Measurements from ENCODE around the gene PTK6. TPM values are rescaled to one million over a fixed set of nuclear protein-coding genes. Genes with fewer than 3 reads are reported as not detected.
A peak's percentile ranks its signal among the peaks of the same experiment; 100 is the strongest.

Gene PTK6
- total RNA-seq, 3 donors from 2014 or later, result 0.13 to 0.21 (median 0.16) TPM

DNA sequence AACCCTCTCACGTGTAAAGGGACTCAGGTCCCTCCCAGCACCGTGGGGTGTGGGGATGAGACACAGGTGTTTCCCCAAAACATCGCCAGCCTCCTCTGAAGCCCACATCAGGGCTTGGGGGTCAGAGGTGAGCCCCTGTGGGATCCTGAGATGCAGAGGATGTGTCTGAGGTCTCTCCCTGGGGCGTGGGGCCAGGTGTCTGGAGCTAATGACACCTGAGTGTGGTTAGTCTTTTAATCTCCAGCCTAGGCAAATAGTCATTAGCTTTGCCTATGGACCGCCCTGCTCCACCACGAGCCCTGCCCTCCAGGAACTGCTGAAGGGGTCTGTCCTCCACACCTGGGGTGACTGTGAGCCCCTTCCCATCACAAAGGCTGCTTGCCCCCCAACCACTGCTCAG, 8.6 kb upstream of the PTK6 start:
- Mint-ChIP-seq H3K4me1 (ENCODE audit: low read depth) (peaks cover 4% of the 10 kb centered on the region), H3K27me3 (ENCODE audit: low read depth) (peaks cover 12% of the 10 kb centered on the region), H3K36me3 (ENCODE audit: insufficient read depth) (no peaks in the 10 kb centered on the region), H3K9me3 (no peaks in the 10 kb centered on the region), H3K4me3 (no peak overlapping the region)
- DNase-seq (no peak), ATAC-seq (no peak)

DNA sequence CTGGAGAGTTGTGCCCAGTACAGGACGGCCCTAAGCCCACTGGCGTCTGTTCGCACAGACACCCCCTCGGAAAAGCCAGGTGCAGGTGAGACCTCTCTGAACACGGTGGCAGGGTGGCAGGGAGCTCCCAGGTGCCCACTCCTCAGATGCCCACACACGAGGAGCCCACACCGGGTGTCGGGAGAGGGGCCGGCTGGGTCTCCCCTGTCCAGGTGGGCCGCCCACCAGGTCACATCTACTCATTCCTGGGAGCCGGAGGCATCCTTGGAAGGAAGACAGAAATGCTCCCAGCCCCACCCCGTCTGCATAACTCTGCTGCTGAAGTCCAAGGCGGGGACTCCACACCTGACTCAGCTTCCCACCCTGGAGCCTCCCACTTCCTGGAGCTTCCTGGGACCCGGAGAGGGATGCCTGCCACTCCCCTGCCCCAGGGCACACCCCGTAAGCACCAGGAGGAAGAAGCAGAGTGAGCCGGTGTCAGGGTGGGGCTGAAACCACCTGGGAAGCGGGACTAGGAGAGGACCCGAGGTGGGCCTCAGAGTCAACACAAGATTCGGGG, 7.9 kb upstream of the PTK6 start:
- H3K27me3 Mint-ChIP-seq (ENCODE audit: low read depth), result peaks cover 12% of the 10 kb centered on the region
- ATAC-seq (no peak), DNase-seq (no peak)
- no peaks in the 10 kb centered on the region for H3K36me3 Mint-ChIP-seq (ENCODE audit: insufficient read depth)
- no peaks in the 10 kb centered on the region for H3K9me3 Mint-ChIP-seq
- peaks cover 5% of the 10 kb centered on the region for H3K4me1 Mint-ChIP-seq (ENCODE audit: low read depth)
- no peak overlapping the region for H3K4me3 Mint-ChIP-seq

DNA sequence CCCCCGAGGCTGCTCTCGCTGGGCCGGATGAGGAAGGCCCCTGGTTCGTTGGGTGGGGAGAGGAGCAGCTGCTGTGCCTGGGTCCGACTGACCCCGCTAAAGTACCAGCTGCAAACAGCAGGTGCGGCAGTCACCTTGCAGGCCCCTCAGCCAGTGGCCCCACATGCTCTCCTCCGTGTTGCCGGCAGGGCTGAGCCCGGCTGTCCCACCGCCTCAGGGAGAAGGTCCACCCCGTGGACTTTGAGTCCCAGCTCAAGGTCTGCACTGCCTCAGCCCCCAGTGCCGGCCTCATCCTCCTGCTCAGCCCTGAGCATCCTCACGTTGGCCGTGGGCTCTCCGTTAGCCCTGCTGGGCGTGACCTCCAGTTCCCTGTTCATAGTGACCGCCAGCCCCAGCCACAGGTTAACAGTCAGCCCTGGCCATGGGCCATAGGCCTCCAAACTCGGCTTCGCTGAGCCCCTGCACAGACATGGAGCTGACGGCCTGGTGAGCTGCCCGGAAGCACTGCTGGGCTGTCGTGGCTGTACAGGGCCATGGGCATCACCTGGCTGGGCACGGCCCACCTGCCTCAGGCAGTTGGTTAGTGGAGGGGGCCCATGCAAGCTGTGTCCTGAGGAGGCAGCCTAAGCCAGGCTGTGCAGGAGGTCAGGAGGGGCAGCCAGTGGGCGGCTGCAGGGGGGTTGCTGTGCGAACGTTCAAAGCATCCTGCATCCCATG, 7.2 kb upstream of the PTK6 start:
- H3K4me3 Mint-ChIP-seq, result no peak overlapping the region
- ATAC-seq (no peak), DNase-seq (no peak)
- no peaks in the 10 kb centered on the region for H3K9me3 Mint-ChIP-seq
- H3K27me3 Mint-ChIP-seq (ENCODE audit: low read depth), result peaks cover 9% of the 10 kb centered on the region
- peaks cover 6% of the 10 kb centered on the region for H3K4me1 Mint-ChIP-seq (ENCODE audit: low read depth)
- H3K36me3 Mint-ChIP-seq (ENCODE audit: insufficient read depth), result no peaks in the 10 kb centered on the region

DNA sequence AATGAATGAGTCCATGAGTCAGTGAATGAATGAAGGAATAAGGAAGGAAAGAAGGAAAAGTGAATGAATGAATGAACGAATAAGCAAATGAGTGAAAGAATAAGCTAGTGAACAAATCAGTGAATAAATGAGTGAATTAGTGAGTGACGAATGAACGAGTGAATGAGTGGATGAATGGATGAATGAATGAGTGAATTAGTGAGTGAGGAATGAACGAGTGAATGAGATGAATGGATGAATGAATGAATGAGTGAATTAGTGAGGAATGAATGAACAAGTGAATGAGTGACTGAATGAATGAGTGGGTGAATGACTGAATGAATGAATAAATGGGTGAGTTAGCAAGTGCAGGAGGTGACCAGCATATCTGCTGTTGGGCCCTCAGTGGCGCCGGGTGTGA, 6.6 kb upstream of the PTK6 start:
- H3K4me3 Mint-ChIP-seq, result no peak overlapping the region
- ATAC-seq (no peak), DNase-seq (no peak)
- peaks cover 9% of the 10 kb centered on the region for H3K4me1 Mint-ChIP-seq (ENCODE audit: low read depth)
- no peaks in the 10 kb centered on the region for H3K36me3 Mint-ChIP-seq (ENCODE audit: insufficient read depth)
- H3K27me3 Mint-ChIP-seq (ENCODE audit: low read depth), result peaks cover 7% of the 10 kb centered on the region
- H3K9me3 Mint-ChIP-seq, result no peaks in the 10 kb centered on the region

DNA sequence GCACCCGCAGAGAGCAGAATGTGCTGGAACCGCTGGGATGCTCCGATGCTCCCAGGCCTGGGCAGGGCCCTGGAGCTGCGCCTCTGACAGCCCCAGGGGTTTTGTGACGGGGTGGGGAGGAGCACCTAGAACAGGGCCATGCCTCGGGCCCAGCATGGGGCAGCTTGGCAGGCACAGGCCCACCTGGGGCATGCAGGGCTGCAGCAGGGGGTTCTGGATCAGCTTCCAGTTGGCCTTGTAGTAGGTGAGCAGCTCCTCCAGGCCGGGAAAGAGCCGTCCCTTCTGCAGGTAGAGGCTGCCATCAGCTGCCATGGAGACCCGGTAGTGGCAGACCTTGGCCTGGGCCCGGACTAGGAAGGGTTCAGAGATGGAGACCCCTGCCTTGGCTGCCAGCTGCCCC, 6.0 kb upstream of the PTK6 start:
- Mint-ChIP-seq H3K4me1 (ENCODE audit: low read depth) (peaks cover 11% of the 10 kb centered on the region), H3K9me3 (no peaks in the 10 kb centered on the region), H3K27me3 (ENCODE audit: low read depth) (peaks cover 7% of the 10 kb centered on the region), H3K4me3 (no peak overlapping the region), H3K36me3 (ENCODE audit: insufficient read depth) (no peaks in the 10 kb centered on the region)
- ATAC-seq, result no peak
- no peak for DNase-seq

DNA sequence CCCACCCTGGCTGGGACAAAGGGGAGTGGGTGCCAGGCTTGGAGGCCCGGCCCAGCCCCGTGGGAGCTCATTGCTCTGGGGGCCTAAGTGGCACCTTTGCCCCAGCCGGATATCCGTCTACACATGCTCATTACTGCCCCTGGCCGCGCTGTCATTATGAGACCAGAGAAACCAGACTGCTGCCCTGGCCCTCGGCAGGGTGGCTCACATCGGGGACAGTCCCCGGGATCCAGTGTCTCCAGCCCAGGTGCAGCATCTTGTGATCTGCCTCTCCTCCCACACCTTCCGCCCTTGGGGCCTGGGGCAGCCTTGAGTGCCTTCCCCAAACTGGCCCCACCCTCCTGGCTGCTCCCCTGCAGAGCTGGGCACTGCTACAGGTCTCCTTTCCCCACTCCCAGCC, 5.5 kb upstream of the PTK6 start:
- no peaks in the 10 kb centered on the region for H3K36me3 Mint-ChIP-seq (ENCODE audit: insufficient read depth)
- no peak overlapping the region for H3K4me3 Mint-ChIP-seq
- peaks cover 13% of the 10 kb centered on the region for H3K4me1 Mint-ChIP-seq (ENCODE audit: low read depth)
- H3K27me3 Mint-ChIP-seq (ENCODE audit: low read depth), result peaks cover 7% of the 10 kb centered on the region
- no peak for ATAC-seq
- no peaks in the 10 kb centered on the region for H3K9me3 Mint-ChIP-seq
- no peak for DNase-seq

DNA sequence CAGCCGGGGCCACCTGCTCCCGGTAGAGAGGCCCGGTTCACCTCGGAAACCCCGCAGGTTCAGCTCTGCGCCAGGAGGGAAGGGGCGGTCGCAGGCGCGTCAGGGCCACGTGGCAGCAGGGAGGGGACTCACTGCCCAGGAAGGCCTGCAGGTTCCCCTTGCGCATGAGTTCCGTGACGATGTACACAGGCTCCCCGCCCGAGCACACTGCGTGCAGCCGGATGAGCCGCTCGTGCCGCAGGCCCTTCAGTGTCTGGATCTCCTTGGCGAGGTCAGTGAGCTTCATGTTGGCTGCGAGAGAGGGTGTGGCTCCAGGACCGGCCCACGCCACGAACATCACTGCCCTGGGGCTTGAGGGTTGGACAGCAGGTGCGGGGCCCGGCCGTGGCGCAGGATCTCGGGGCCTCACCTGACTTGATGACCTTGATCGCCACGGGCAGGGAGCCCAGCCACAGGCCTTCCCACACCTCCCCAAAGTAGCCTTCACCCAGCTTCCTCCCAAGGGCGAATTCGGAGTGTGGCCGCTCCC, 4.9 kb upstream of the PTK6 start:
- Mint-ChIP-seq H3K4me1 (ENCODE audit: low read depth) (peaks cover 13% of the 10 kb centered on the region), H3K36me3 (ENCODE audit: insufficient read depth) (no peaks in the 10 kb centered on the region), H3K9me3 (no peaks in the 10 kb centered on the region), H3K27me3 (ENCODE audit: low read depth) (peaks cover 7% of the 10 kb centered on the region), H3K4me3 (no peak overlapping the region)
- no peak for DNase-seq
- no peak for ATAC-seq

DNA sequence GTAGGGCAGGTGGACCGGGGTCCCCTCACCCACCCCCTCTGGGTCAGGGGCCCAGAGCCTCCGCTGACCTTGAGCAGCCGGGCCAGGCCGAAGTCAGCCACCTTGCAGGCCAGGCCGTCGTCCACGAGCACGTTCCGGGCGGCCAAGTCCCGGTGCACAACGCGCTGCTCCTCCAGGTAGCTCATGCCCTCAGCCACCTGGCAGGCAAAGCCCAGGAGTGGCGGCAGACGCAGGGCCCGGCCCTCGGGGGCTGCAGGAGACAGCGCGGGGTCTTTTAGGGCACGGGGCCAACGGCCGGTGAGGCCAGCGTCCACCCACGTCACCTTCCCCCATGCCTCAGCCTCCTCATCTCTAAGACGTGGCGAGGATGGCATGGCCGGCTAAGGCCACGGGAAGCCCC, 4.2 kb upstream of the PTK6 start:
- no peak for ATAC-seq
- peaks cover 3% of the 10 kb centered on the region for H3K27me3 Mint-ChIP-seq (ENCODE audit: low read depth)
- DNase-seq, result no peak
- H3K9me3 Mint-ChIP-seq, result no peaks in the 10 kb centered on the region
- H3K36me3 Mint-ChIP-seq (ENCODE audit: insufficient read depth), result no peaks in the 10 kb centered on the region
- H3K4me3 Mint-ChIP-seq, result no peak overlapping the region
- H3K4me1 Mint-ChIP-seq (ENCODE audit: low read depth), result peaks cover 15% of the 10 kb centered on the region

DNA sequence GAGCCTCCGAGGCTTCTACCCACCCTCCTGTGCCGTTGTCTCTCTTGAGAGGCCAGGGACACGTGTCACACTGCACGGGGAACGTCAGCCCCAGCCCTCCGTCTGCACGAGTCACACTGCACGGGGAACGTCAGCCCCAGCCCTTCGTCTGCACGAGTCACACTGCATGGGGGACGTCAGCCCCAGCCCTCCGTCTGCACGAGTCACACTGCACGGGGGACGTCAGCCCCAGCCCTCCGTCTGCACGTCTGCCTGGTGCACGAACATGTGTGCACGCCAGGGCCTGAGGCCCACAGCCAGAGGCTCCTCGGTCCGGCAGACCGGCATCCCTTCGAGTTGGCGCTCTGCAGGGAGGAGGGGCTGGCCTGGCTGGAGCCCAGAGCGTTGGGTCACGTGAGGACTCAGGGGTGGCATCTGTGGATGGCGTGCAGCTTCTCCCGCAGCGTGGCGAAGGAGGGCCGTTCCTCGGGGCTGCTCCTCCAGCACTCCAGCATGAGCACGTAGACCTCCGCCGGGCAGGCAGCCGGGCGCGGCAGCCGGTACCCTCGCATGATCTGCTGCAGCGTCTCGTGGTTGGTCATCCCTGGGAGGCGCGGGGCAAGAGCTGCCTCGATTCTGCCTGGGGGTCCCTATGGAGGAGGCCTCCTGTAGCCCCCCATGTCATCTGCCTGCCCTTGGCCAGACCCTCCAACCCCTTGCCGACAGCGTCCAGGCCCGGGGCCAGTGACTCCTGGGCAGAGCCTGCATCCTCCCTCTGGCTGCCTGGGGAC, 3.4 kb upstream of the PTK6 start:
- DNase-seq, result no peak
- H3K4me1 Mint-ChIP-seq (ENCODE audit: low read depth), result peaks cover 17% of the 10 kb centered on the region
- no peaks in the 10 kb centered on the region for H3K36me3 Mint-ChIP-seq (ENCODE audit: insufficient read depth)
- ATAC-seq, result no peak
- H3K27me3 Mint-ChIP-seq (ENCODE audit: low read depth), result peaks cover 3% of the 10 kb centered on the region
- no peaks in the 10 kb centered on the region for H3K9me3 Mint-ChIP-seq
- no peak overlapping the region for H3K4me3 Mint-ChIP-seq

DNA sequence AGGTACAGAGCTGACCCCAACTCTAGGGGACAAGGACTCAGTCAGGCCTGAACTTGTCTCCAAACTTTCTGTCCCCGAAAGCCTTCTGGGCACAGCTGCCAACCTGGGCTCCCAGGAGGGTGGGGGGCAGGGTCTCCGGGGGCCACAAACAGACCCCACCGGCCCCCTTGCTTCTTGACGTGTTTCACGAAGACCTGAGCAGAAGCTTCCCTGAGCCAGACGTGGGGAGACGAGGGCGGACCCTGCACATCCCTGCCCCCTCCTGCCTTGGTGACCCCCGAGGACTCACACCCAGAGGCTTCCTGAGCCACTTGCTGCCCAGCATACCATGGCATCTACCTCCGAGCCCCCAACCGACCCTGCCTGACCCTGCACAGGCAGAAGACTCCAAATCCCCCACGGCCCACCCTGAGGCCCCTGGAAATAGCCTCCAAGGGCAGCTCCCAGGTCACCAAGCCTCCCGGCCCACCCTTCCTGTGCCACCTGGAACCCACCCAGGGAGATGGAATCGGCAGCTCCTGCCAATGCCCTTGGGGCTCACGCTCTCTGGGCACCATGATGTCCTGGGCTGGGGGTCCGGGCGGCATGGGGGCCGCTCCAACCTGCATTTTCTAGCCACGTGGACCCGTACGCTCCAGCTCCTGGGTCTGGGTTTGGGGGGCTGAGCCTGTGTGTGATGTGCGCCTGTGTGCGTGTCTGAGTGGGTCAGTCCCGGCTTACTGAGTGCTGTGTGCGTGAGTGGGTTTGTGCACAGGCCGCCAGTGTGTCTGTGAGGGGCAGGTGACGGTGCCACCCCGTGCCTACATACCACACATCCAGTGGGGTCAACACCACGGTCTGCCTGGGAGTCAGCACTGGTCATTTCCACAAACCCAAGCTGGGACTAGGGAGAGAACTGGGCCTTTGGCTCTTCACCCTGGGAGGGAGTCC, 2.5 kb upstream of the PTK6 start:
- no peak for ATAC-seq
- H3K4me1 Mint-ChIP-seq (ENCODE audit: low read depth), result peaks cover 15% of the 10 kb centered on the region
- DNase-seq, result no peak
- H3K36me3 Mint-ChIP-seq (ENCODE audit: insufficient read depth), result no peaks in the 10 kb centered on the region
- no peak overlapping the region for H3K4me3 Mint-ChIP-seq
- no peaks in the 10 kb centered on the region for H3K27me3 Mint-ChIP-seq (ENCODE audit: low read depth)
- H3K9me3 Mint-ChIP-seq, result no peaks in the 10 kb centered on the region

DNA sequence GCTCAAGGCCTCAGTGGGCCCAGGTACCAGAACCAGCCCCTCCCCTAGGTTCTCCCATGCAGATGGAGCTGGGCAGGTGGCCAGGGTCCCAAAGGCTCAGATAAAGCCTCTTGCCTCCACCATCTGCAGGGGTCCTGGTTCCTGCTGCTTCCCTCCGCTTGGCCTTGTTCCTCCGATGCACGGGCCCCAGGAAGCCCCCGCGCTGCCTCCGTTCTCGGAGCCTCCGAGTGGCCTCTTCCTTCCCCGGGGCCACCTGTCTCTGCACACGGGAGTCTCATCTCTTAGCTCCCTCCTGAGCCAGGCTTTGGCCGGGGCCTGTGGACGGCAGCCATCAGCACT, 1.9 kb upstream of the PTK6 start:
- no peaks in the 10 kb centered on the region for H3K9me3 Mint-ChIP-seq
- peaks cover 15% of the 10 kb centered on the region for H3K4me1 Mint-ChIP-seq (ENCODE audit: low read depth)
- H3K36me3 Mint-ChIP-seq (ENCODE audit: insufficient read depth), result no peaks in the 10 kb centered on the region
- no peak overlapping the region for H3K4me3 Mint-ChIP-seq
- DNase-seq (no peak), ATAC-seq (no peak)
- no peaks in the 10 kb centered on the region for H3K27me3 Mint-ChIP-seq (ENCODE audit: low read depth)

DNA sequence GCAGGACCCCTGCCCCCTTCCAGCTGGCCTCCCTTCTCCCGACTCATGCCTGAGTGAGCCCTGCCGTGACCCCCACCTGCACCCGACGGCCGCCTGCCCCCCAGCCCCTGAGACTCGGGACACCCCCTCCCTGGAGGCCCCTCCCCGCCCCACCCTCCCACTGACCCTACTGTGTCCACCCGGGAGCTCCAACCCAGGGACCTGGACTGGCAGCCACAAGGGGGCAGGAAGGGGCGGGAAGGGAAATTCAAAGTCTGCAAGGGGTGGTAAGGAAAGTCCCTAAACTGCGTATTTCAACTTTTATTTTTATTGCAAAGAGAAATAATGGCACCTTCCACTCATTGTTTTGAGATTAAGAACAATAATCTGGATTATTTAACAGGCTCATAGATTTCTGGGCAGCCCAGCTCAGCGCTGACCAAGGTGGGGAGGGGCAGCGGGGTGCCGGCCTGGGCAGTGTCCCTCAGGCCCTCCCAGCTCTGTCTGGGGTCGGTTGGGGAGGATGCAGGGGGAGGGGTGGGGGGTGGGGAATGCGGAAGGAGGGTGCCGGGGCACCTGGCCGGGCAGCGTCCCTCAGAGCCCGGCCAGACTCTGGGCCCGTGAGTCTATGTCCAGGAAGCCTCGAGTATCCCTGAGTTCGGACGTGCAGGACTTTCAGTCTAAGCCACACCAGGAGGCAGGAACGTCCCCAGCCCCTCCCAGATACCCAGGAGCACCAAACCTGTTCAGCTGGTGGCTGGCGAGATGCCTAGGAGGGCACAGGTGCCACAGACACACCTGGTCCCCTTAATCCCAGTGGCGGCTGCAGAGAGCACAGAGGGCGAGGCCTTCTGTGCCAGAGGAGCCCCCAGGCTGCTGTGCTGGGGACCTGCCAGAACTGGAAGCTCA, 1.3 kb upstream of the PTK6 start:
- Mint-ChIP-seq H3K36me3 (ENCODE audit: insufficient read depth) (no peaks in the 10 kb centered on the region), H3K4me3 (peak overlapping the region; percentile 64), H3K27me3 (ENCODE audit: low read depth) (no peaks in the 10 kb centered on the region), H3K4me1 (ENCODE audit: low read depth) (peaks cover 13% of the 10 kb centered on the region), H3K9me3 (no peaks in the 10 kb centered on the region)
- DNase-seq (no peak), ATAC-seq (peak in 1 of 2 donors; percentile 7)

DNA sequence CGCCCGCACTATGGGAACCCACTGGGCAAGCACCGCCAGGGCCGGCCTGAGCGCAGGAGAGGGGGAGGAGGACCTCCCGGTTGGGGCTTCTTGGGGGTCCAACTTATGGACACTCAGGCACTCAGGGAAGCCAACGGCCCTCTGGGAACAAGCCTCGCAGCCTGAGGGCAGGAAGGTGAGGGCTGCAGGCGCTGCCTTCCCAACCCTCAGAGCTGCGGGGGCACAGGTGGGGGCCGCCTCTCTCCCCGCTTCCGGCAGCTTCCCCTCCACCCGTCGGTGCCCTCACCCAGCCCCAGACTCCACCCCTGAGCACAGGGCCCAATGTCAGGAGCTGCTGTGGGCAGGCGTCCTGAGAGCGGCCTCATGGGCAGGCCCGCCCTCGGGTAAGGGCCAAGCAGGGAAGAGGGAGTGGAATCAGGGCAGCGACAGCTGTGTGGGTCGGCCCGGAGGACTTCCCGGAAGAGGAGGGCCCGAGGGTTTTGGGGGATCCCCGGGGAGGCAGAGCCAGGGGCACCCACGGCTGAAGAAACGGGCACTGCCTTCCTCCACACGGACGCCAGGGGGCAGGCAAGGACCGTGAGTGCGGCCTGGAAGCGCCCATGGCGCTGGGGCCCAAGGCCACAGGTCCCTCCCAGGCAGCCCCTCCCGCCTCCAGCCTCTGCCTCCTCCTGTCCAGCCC, 488 bp upstream of the PTK6 start:
- no peaks in the 10 kb centered on the region for H3K36me3 Mint-ChIP-seq (ENCODE audit: insufficient read depth)
- H3K27me3 Mint-ChIP-seq (ENCODE audit: low read depth), result no peaks in the 10 kb centered on the region
- ATAC-seq (peak; percentile 94), DNase-seq (peak; percentile 91)
- no peaks in the 10 kb centered on the region for H3K9me3 Mint-ChIP-seq
- peak overlapping the region; percentile 64 for H3K4me3 Mint-ChIP-seq
- H3K4me1 Mint-ChIP-seq (ENCODE audit: low read depth), result peaks cover 13% of the 10 kb centered on the region

Measured in activated T-cell treated with anti-CD3 and anti-CD28 coated beads, Interleukin-2, amount 50 U/mL, for 4 hours (primary cell).